A549 (cell line): Measurements from ENCODE around the gene GID4. TPM values are rescaled to one million over a fixed set of nuclear protein-coding genes. Genes with fewer than 3 reads are reported as not detected.

Experiments
- ATAC-seq, 2 experiments: fragments of 200-7000 bp in 1 of 2; fragments of >200 bp in 1 of 2; cut with Nextera tagmentation in 1 of 2; cut with Tn5 transposase in 1 of 2; 3 replicates each; pipeline versions ENCODE4 v1.8.0 to v1.9.1; 2018 to 2020; ENCODE audit warnings: mild to moderate bottlenecking in 1 of 2, moderate library complexity in 1 of 2
- CTCF ChIA-PET: fragments of 300-600 bp; sonication (Branson Sonifier 250); formaldehyde crosslinking; extraction: SDS; loops from one replicate; lab custom pipeline; 2021; ENCODE audit warnings: antibody characterized with exemption, inconsistent platforms; lab: Yijun Ruan, JAX
- POLR2A ChIA-PET: fragments of 350-600 bp; formaldehyde crosslinking; extraction: SDS; loops from one replicate; lab custom pipeline; 2021; ENCODE audit warnings: antibody characterized with exemption, inconsistent platforms; lab: Yijun Ruan, JAX
- DNase-seq, 2 experiments: peaks; one replicate each; pipeline versions ENCODE4 v3.0.0 to v3.0.0-alpha.2; 2011 to 2016; ENCODE audit warnings: low read depth in 1 of 2, low spot score in 1 of 2
- FAIRE-seq: peaks from 2 replicates; lab custom pipeline; 2011; peaks lifted over from hg19 to GRCh38; lab: Jason Lieb, UNC
- H3K27ac ChIP-seq, 2 experiments: fragments of >200 bp; sonication (Bioruptor Twin); formaldehyde crosslinking; 3 replicates each; pipeline ENCODE4 v1.5.1; 2016 to 2017
- H3K4me1 ChIP-seq: fragments of >200 bp; sonication (Bioruptor Twin); formaldehyde crosslinking; 3 replicates; pipeline ENCODE4 v1.6.1; 2016
- H3K4me2 ChIP-seq: fragments of >200 bp; sonication (Bioruptor Twin); formaldehyde crosslinking; 3 replicates; pipeline ENCODE4 v1.6.1; 2016
- H3K4me3 ChIP-seq: fragments of >200 bp; sonication (Bioruptor Twin); formaldehyde crosslinking; 3 replicates; pipeline ENCODE4 v1.5.1; 2016
- H3K9me3 ChIP-seq: fragments of >200 bp; sonication (Bioruptor Twin); formaldehyde crosslinking; 3 replicates; pipeline ENCODE4 v1.6.1; 2016
- ATOH8 ChIP-seq: fragments of 250-450 bp; sonication (Bioruptor Pico); IDR thresholded peaks from 2 replicates; pipeline ENCODE4 v1.5.0; 2020; ENCODE audit warnings: low read depth, mild to moderate bottlenecking, moderate library complexity
- CTCF ChIP-seq: fragments of >200 bp; sonication (Bioruptor Twin); formaldehyde crosslinking; IDR thresholded peaks from 3 replicates; pipeline ENCODE4 v1.5.1; 2016
- EHMT2 ChIP-seq: fragments of 200-600 bp; sonication (generic); IDR thresholded peaks from 2 replicates; pipeline ENCODE4 v1.6.1; 2016; ENCODE audit warnings: antibody characterized with exemption, low read depth, mild to moderate bottlenecking, moderate library complexity
- EP300 ChIP-seq, 2 experiments: fragments of >200 bp; sonication (Bioruptor Twin); formaldehyde crosslinking; IDR thresholded peaks; 2 replicates in 1 of 2; 3 replicates in 1 of 2; pipeline ENCODE4 v1.6.1; 2016 to 2017
- GATA3 ChIP-seq: IDR thresholded peaks from 2 replicates; pipeline ENCODE4 v1.6.1; 2012; ENCODE audit warnings: borderline replicate concordance
- HDAC2 ChIP-seq: fragments of 200-600 bp; sonication (generic); IDR thresholded peaks from 2 replicates; pipeline ENCODE4 v1.6.1; 2016
- HOXB13 ChIP-seq: fragments of 250-450 bp; sonication (Bioruptor Pico); IDR thresholded peaks from 2 replicates; pipeline ENCODE4 v1.5.0; 2020; ENCODE audit warnings: low read depth, mild to moderate bottlenecking, moderate library complexity
- JUNB ChIP-seq: fragments of >200 bp; sonication (Bioruptor Twin); formaldehyde crosslinking; IDR thresholded peaks from 2 replicates; pipeline ENCODE4 v1.6.1; 2016
- KDM1A ChIP-seq: fragments of 200-600 bp; sonication (generic); IDR thresholded peaks from 2 replicates; pipeline ENCODE4 v1.6.1; 2016; ENCODE audit warnings: low read depth, mild to moderate bottlenecking
- MAZ ChIP-seq: fragments of 150-350 bp; IDR thresholded peaks from 2 replicates; pipeline ENCODE4 v1.6.1; 2014; ENCODE audit warnings: antibody characterized with exemption, low read depth, low read length, borderline replicate concordance
- NPAS2 ChIP-seq: fragments of 250-450 bp; sonication (Bioruptor Pico); IDR thresholded peaks from 2 replicates; pipeline ENCODE4 v1.8.0; 2022; ENCODE audit warnings: mild to moderate bottlenecking, moderate library complexity, borderline replicate concordance
- PBX3 ChIP-seq: IDR thresholded peaks from 2 replicates; pipeline ENCODE4 v1.6.1; 2012
- POLR2A ChIP-seq: IDR thresholded peaks from 2 replicates; pipeline ENCODE4 v1.6.1; 2012; ENCODE audit warnings: mild to moderate bottlenecking, low read length
- POLR2AphosphoS2 ChIP-seq: conservative IDR thresholded peaks from 2 replicates; pipeline ENCODE4 v1.6.1; 2012; ENCODE audit warnings: low read length, improper control_type of control experiment, inconsistent platforms
- TP53 ChIP-seq: fragments of 250-450 bp; sonication (Bioruptor Pico); IDR thresholded peaks from 2 replicates; pipeline ENCODE4 v1.5.0; 2021; ENCODE audit warnings: mild to moderate bottlenecking, moderate library complexity
- ZSCAN20 ChIP-seq: fragments of 250-450 bp; sonication (Bioruptor Pico); IDR thresholded peaks from 2 replicates; pipeline ENCODE4 v1.8.0; 2022; ENCODE audit warnings: mild to moderate bottlenecking, moderate library complexity
- WGBS: methylation state at CpG from one replicate; pipeline ENCODE4 v1.1.6; 2017; ENCODE audit errors: missing lambda C conversion rate; 5-methylcytosine and 5-hydroxymethylcytosine counted together
- polyA plus RNA-seq, 4 experiments: library from polyadenylated mRNA; depleted of rRNA in 3 of 4; stranded (reverse); fragments of >200 nt; fragmentation: RNase III in 1 of 4; extraction: RNeasy Plus Mini Kit Qiagen cat#74134 plus additional on column Dnase treatment in 1 of 4; gene quantifications; 2 replicates in 3 of 4; 3 replicates in 1 of 4; pipeline ENCODE4 v1.2.3, GENCODE V29; 2011 to 2017
- TF ChIP-seq, protein P1 (sequence below): fragments of 150-350 bp; IDR thresholded peaks from 2 replicates; pipeline ENCODE4 v1.6.1; 2014; ENCODE audit warnings: low read depth, mild to moderate bottlenecking, low read length
- TF ChIP-seq, protein P2 (sequence below): fragments of >200 bp; sonication (Bioruptor Twin); formaldehyde crosslinking; IDR thresholded peaks from 2 replicates; pipeline ENCODE4 v1.6.1; 2016
- TF ChIP-seq, protein P3 (sequence below): IDR thresholded peaks from 2 replicates; pipeline ENCODE4 v1.6.1; 2012; ENCODE audit warnings: low read depth, borderline replicate concordance

GID4 gene
- polyA plus RNA-seq, 2 of the 4 experiments (the other 2 are of a cell fraction): 11.2 to 11.5 TPM

DNA sequence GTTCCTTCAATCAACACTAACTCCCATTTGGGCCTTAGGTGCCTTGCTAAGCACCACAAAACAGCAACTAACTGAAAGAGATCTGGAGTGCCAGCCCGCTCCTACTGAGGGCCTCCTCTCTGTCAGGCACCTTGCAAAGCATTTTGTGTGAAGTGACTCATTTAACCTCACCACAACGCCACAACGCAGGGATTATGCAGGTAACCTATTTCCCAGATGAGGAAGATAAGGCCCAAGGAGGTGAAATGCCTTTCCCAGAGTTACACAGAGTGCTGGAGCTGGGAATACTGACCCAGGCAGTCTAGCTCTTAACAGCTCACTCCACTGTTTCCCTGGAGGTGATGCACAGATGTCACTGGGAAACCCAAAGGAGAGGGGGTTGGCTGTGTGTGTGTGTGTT lies 33.7 kb upstream of the GID4 start:
- Histone ChIP-seq H3K27ac (no peak overlapping the region), H3K4me1 (no peaks in the 10 kb centered on the region), H3K9me3 (no peaks in the 10 kb centered on the region), H3K4me2 (no peak overlapping the region), H3K4me3 (no peak overlapping the region)
- 88% methylated on average over 3 of the region's 3 CpGs for WGBS
- CTCF ChIA-PET: interaction anchor here (0.7 to 2.5 kb wide), 9 partner anchors 9 to 86 kb away, joined by 3 to 14 read pairs (median 4); partner anchors contain the start of genes ATPAF2 and GID4
- POLR2A ChIA-PET: no interaction called here
- FAIRE-seq: no peak
- TF ChIP-seq ZSCAN20 (no peak), ATOH8 (CRISPR knock-in tag) (no peak), EHMT2 (no peak), EP300 (IDR thresholded peaks at IDR 0.05) (no peak), TP53 (CRISPR knock-in tag) (no peak), POLR2A (no peak), POLR2AphosphoS2 (no peak), GATA3 (no peak), KDM1A (no peak), JUNB (no peak), HDAC2 (no peak)
- TF ChIP-seq, protein P1, sequence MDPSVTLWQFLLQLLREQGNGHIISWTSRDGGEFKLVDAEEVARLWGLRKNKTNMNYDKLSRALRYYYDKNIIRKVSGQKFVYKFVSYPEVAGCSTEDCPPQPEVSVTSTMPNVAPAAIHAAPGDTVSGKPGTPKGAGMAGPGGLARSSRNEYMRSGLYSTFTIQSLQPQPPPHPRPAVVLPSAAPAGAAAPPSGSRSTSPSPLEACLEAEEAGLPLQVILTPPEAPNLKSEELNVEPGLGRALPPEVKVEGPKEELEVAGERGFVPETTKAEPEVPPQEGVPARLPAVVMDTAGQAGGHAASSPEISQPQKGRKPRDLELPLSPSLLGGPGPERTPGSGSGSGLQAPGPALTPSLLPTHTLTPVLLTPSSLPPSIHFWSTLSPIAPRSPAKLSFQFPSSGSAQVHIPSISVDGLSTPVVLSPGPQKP: no peak
- TF ChIP-seq, protein P2, sequence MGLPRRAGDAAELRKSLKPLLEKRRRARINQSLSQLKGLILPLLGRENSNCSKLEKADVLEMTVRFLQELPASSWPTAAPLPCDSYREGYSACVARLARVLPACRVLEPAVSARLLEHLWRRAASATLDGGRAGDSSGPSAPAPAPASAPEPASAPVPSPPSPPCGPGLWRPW: no peak
- TF ChIP-seq, protein P3, sequence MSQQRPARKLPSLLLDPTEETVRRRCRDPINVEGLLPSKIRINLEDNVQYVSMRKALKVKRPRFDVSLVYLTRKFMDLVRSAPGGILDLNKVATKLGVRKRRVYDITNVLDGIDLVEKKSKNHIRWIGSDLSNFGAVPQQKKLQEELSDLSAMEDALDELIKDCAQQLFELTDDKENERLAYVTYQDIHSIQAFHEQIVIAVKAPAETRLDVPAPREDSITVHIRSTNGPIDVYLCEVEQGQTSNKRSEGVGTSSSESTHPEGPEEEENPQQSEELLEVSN: no peak
- TF ChIP-seq, all 56 proteins: peak for 0
- DNase-seq: no peak
- no peak for ATAC-seq

- POLR2A ChIA-PET: no interaction called here
These were observed 32.5 kb upstream of the GID4 start for GRCh38 chr17:18006495-18007239.

More at GRCh38 chr17:18006495-18007239, 32.5 kb upstream of the GID4 start:
- Histone ChIP-seq H3K9me3 (no peaks in the 10 kb centered on the region), H3K27ac (no peak overlapping the region), H3K4me2 (no peak overlapping the region), H3K4me3 (no peak overlapping the region), H3K4me1 (no peaks in the 10 kb centered on the region)
- ATAC-seq: no peak; a peak in 3 of 6 replicates
- 89% methylated on average over 28 of the region's 31 CpGs for WGBS
- no peak for FAIRE-seq
- TF ChIP-seq MAZ: no peak
- no peak for TF ChIP-seq NPAS2
- TF ChIP-seq PBX3: no peak
- TF ChIP-seq HOXB13: no peak
- no peak for TF ChIP-seq ZSCAN20
- TF ChIP-seq CTCF: no peak
- TF ChIP-seq HDAC2: no peak
- no peak for DNase-seq
- CTCF ChIA-PET: interaction anchor here (0.5 to 2.5 kb wide), 11 partner anchors 21 to 1237 kb away, joined by 3 to 11 read pairs (median 3); no protein-coding TSS in a partner anchor
